SK-N-SH treated with all-trans-retinoic acid at 6 μM for 48 hours (cell line): ENCODE measurements around the gene PAX1.

ENCODE experiments used
- ATAC-seq: fragments of 200-7000 bp; cut with Tn5 transposase; 3 replicates; pipeline ENCODE4 v1.9.1; 2020; ENCODE audit warnings: mild to moderate bottlenecking, moderate library complexity
- ARNTL ChIP-seq: fragments of 450-650 bp; formaldehyde crosslinking; IDR thresholded peaks from 2 replicates; pipeline ENCODE4 v1.5.0; 2020; ENCODE audit warnings: low read depth, mild to moderate bottlenecking, moderate library complexity, borderline replicate concordance
- CSDC2 ChIP-seq: fragments of 250-450 bp; sonication (Bioruptor Pico); IDR thresholded peaks from 2 replicates; pipeline ENCODE4 v1.5.0; 2020; ENCODE audit warnings: mild to moderate bottlenecking, moderate library complexity
- ESRRG ChIP-seq: fragments of 250-450 bp; sonication (Bioruptor Pico); IDR thresholded peaks from 2 replicates; pipeline ENCODE4 v1.6.1; 2021; ENCODE audit warnings: mild to moderate bottlenecking
- GLIS3 ChIP-seq: fragments of 250-450 bp; sonication (Bioruptor Pico); IDR thresholded peaks from 2 replicates; pipeline ENCODE4 v1.5.0; 2020; ENCODE audit warnings: mild to moderate bottlenecking, moderate library complexity
- ISL1 ChIP-seq: fragments of 250-450 bp; sonication (Bioruptor Pico); IDR thresholded peaks from 2 replicates; pipeline ENCODE4 v2.1.2; 2022; ENCODE audit warnings: mild to moderate bottlenecking, moderate library complexity
- RARB ChIP-seq: fragments of 250-450 bp; sonication (Bioruptor Pico); IDR thresholded peaks from 2 replicates; pipeline ENCODE4 v1.8.0; 2021; ENCODE audit warnings: mild to moderate bottlenecking, moderate library complexity
- SNAI2 ChIP-seq: fragments of 250-450 bp; sonication (Bioruptor Pico); IDR thresholded peaks from 2 replicates; pipeline ENCODE4 v1.5.0; 2020; ENCODE audit warnings: mild to moderate bottlenecking, moderate library complexity
- TCF4 ChIP-seq: fragments of 250-450 bp; sonication (Bioruptor Pico); IDR thresholded peaks from 2 replicates; pipeline ENCODE4 v1.8.0; 2021; ENCODE audit warnings: mild to moderate bottlenecking, moderate library complexity, borderline replicate concordance
- TOX ChIP-seq: fragments of 250-450 bp; sonication (Bioruptor Pico); IDR thresholded peaks from 2 replicates; pipeline ENCODE4 v1.8.0; 2021; ENCODE audit warnings: mild to moderate bottlenecking, moderate library complexity, borderline replicate concordance
- ZFP3 ChIP-seq: fragments of 250-450 bp; sonication (Bioruptor Pico); IDR thresholded peaks from 2 replicates; pipeline ENCODE4 v1.5.0; 2020; ENCODE audit warnings: mild to moderate bottlenecking, moderate library complexity
- ZFP30 ChIP-seq: fragments of 450-650 bp; formaldehyde crosslinking; IDR thresholded peaks from 2 replicates; pipeline ENCODE4 v1.5.0; 2022; ENCODE audit warnings: mild to moderate bottlenecking, moderate library complexity
- ZNF565 ChIP-seq: fragments of 450-650 bp; formaldehyde crosslinking; conservative IDR thresholded peaks from 2 replicates; pipeline ENCODE4 v1.5.0; 2020; ENCODE audit warnings: low read depth, mild to moderate bottlenecking, moderate library complexity
- ZNF70 ChIP-seq: fragments of 450-650 bp; formaldehyde crosslinking; IDR thresholded peaks from 2 replicates; pipeline ENCODE4 v1.5.0; 2020; ENCODE audit warnings: mild to moderate bottlenecking, moderate library complexity
- ZNF8 ChIP-seq: fragments of 450-650 bp; formaldehyde crosslinking; IDR thresholded peaks from 2 replicates; pipeline ENCODE4 v1.5.0; 2020; ENCODE audit warnings: mild to moderate bottlenecking, moderate library complexity
- TF ChIP-seq, protein P1 (sequence below): fragments of 250-450 bp; sonication (Bioruptor Pico); IDR thresholded peaks from 2 replicates; pipeline ENCODE4 v1.5.0; 2020; ENCODE audit warnings: mild to moderate bottlenecking, moderate library complexity
- TF ChIP-seq, protein P2 (sequence below): fragments of 250-450 bp; sonication (Bioruptor Pico); IDR thresholded peaks from 2 replicates; pipeline ENCODE4 v1.5.1; 2021; ENCODE audit warnings: mild to moderate bottlenecking, moderate library complexity
- TF ChIP-seq, protein P3 (sequence below): fragments of 250-450 bp; sonication (Bioruptor Pico); IDR thresholded peaks from 2 replicates; pipeline ENCODE4 v1.8.0; 2020; ENCODE audit warnings: mild to moderate bottlenecking, moderate library complexity, borderline replicate concordance
- TF ChIP-seq, protein P4 (sequence below): fragments of 250-450 bp; sonication (Bioruptor Pico); IDR thresholded peaks from 2 replicates; pipeline ENCODE4 v1.8.0; 2021; ENCODE audit warnings: low read depth, mild to moderate bottlenecking, moderate library complexity, borderline replicate concordance
- TF ChIP-seq, protein P5 (sequence below): fragments of 250-450 bp; sonication (Bioruptor Pico); IDR thresholded peaks from 2 replicates; pipeline ENCODE4 v1.5.1; 2020; ENCODE audit warnings: low read depth, mild to moderate bottlenecking, moderate library complexity

Gene PAX1

DNA sequence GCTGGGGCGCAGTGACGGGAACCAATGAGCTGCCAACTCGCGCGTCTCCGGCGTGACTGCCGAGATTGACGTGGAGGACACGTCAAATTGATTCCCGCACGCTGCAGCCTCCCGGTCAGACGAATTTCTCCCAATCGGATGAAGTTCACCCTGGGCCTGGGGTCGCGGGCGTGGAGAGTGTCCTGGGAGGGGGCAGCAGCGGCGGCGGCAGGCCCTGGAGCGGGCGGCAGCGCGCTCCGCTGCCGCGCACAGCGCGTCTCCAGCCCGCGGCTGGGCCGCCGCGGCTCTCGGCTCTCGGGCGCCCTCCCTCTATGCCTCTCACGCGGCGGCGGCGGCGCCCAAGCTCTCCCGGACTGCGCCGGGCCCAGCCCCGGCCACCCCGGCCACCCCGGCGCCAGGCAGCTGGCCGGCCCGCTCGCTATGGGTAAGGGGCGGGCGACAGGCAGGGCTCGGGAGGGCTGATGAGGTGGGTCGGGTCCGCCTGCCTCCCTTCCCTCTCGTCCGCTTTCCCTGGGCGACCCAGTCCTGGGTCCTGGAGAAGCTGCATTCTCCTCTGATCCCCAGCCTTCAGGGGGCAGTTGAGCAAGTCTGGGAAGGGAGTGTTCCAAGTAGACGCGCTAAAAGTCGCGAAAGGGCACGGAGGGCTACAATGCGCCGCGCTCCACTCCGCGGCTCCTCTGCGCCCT is at the start of gene PAX1:
PAX1 (plus strand) TSS at position 90 of the 686 bp plus-strand sequence; CDS start at position 139, 49 bp downstream.
- TF ChIP-seq ISL1 (CRISPR knock-in tag) (no peak), SNAI2 (CRISPR knock-in tag) (no peak), CSDC2 (CRISPR knock-in tag) (no peak), RARB (no peak)
- TF ChIP-seq, protein P1, sequence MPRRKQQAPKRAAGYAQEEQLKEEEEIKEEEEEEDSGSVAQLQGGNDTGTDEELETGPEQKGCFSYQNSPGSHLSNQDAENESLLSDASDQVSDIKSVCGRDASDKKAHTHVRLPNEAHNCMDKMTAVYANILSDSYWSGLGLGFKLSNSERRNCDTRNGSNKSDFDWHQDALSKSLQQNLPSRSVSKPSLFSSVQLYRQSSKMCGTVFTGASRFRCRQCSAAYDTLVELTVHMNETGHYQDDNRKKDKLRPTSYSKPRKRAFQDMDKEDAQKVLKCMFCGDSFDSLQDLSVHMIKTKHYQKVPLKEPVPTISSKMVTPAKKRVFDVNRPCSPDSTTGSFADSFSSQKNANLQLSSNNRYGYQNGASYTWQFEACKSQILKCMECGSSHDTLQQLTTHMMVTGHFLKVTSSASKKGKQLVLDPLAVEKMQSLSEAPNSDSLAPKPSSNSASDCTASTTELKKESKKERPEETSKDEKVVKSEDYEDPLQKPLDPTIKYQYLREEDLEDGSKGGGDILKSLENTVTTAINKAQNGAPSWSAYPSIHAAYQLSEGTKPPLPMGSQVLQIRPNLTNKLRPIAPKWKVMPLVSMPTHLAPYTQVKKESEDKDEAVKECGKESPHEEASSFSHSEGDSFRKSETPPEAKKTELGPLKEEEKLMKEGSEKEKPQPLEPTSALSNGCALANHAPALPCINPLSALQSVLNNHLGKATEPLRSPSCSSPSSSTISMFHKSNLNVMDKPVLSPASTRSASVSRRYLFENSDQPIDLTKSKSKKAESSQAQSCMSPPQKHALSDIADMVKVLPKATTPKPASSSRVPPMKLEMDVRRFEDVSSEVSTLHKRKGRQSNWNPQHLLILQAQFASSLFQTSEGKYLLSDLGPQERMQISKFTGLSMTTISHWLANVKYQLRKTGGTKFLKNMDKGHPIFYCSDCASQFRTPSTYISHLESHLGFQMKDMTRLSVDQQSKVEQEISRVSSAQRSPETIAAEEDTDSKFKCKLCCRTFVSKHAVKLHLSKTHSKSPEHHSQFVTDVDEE (CRISPR knock-in tag), result no peak
- TF ChIP-seq, protein P2, sequence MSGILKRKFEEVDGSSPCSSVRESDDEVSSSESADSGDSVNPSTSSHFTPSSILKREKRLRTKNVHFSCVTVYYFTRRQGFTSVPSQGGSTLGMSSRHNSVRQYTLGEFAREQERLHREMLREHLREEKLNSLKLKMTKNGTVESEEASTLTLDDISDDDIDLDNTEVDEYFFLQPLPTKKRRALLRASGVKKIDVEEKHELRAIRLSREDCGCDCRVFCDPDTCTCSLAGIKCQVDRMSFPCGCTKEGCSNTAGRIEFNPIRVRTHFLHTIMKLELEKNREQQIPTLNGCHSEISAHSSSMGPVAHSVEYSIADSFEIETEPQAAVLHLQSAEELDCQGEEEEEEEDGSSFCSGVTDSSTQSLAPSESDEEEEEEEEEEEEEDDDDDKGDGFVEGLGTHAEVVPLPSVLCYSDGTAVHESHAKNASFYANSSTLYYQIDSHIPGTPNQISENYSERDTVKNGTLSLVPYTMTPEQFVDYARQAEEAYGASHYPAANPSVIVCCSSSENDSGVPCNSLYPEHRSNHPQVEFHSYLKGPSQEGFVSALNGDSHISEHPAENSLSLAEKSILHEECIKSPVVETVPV (CRISPR knock-in tag), result no peak
- TF ChIP-seq, protein P3, sequence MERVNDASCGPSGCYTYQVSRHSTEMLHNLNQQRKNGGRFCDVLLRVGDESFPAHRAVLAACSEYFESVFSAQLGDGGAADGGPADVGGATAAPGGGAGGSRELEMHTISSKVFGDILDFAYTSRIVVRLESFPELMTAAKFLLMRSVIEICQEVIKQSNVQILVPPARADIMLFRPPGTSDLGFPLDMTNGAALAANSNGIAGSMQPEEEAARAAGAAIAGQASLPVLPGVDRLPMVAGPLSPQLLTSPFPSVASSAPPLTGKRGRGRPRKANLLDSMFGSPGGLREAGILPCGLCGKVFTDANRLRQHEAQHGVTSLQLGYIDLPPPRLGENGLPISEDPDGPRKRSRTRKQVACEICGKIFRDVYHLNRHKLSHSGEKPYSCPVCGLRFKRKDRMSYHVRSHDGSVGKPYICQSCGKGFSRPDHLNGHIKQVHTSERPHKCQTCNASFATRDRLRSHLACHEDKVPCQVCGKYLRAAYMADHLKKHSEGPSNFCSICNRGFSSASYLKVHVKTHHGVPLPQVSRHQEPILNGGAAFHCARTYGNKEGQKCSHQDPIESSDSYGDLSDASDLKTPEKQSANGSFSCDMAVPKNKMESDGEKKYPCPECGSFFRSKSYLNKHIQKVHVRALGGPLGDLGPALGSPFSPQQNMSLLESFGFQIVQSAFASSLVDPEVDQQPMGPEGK (CRISPR knock-in tag), result no peak
- peak; percentile 37 for ATAC-seq

DNA sequence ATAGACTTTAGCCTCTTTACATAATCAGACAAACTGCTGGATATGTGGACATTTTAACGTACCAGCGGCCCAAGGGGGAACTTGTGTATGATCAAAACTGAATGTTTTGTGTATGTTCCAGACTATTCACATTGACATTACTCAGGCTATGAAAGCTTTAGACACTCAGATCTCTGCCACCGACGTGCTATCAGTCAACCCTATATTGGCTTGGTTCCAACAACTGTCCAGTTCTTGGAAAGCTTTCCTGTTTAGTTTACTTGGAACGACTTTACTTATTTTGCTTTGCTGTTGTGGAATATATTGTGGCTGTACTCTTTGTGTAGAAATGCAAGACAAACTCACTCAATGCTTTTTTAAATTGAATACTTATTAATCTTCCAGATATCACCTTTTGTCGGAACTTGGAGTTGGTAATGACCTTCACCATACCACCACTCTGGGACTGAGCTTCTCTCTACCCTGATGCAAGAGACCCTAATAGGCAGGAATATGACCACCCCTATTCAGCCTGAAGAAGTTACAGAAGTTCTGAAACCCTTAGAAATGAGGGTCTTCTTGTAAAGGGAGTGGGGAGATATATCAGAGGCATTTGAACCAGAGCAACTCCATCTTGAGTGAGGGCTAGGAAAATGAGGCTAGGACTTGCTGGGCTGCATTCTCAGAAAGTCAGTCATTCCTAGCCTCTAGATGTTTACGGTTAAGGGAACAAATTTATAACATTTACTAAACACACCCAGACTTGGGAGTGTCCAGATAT is 49.0 kb upstream of the PAX1 start:
- no peak for ATAC-seq
- no peak for TF ChIP-seq ISL1 (CRISPR knock-in tag)
- TF ChIP-seq, all 23 proteins: peak for 0

DNA sequence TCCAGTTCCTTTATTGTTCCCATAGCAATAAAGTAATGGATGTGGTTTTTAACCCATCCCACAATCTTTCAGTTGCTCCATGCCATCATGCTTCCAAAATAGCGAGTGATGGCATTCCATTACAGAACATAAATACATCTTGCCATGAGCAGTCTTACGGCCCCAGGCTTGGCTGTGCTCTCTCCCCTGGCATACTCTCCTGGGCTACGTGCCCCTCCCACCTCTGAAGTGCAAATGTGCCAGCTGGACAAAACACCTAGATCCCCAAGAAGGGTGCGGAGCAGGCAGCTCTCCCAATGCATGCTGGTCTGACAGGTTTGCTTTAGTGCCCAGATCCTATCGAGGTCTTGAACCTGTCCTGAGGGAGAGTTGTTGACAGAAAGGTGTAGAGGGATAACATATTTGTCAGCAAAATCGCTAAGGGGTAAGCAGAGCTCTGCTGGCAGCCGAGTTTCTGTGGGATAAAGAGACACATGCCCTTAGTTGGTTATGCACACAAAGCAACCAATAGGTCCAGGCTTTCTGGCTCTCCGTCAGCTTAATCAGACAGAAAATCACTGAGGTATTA is 43.9 kb upstream of the PAX1 start:
- ATAC-seq, result no peak
- no peak for TF ChIP-seq ZNF8 (CRISPR knock-in tag)

DNA sequence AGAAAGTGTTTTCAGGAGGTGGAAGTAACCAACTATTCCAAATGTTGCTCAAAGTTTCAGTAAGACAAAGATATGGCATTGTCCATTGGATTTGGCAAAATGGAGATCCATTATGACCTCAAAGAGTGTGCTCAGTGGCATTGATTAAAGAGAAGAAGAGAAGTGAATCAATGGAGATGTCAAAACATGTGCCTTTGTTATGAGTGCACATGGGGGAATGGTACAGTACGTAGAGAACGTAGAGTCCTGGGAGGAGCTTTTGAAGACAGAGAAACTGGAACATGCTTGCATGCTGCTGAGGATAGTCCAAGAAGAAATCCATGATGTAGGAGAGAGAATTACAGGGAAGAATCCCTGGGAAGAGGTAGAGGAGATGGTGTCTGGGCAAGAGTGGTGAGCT is 42.0 kb upstream of the PAX1 start:
- no peak for TF ChIP-seq TCF4 (CRISPR knock-in tag)
- ATAC-seq, result no peak

GRCh38 chr20:21665687-21666446 is 39.6 kb upstream of the PAX1 start:
- no peak for ATAC-seq
- TF ChIP-seq ZNF8 (CRISPR knock-in tag) (no peak), ZFP30 (CRISPR knock-in tag) (no peak), TOX (CRISPR knock-in tag) (no peak), GLIS3 (CRISPR knock-in tag) (no peak), ZNF565 (CRISPR knock-in tag) (no peak), ESRRG (CRISPR knock-in tag) (no peak), TCF4 (CRISPR knock-in tag) (no peak), CSDC2 (CRISPR knock-in tag) (no peak), ARNTL (CRISPR knock-in tag) (no peak), ZFP3 (no peak), SNAI2 (CRISPR knock-in tag) (no peak), ISL1 (CRISPR knock-in tag) (no peak), ZNF70 (CRISPR knock-in tag) (no peak)
- TF ChIP-seq, protein P4, sequence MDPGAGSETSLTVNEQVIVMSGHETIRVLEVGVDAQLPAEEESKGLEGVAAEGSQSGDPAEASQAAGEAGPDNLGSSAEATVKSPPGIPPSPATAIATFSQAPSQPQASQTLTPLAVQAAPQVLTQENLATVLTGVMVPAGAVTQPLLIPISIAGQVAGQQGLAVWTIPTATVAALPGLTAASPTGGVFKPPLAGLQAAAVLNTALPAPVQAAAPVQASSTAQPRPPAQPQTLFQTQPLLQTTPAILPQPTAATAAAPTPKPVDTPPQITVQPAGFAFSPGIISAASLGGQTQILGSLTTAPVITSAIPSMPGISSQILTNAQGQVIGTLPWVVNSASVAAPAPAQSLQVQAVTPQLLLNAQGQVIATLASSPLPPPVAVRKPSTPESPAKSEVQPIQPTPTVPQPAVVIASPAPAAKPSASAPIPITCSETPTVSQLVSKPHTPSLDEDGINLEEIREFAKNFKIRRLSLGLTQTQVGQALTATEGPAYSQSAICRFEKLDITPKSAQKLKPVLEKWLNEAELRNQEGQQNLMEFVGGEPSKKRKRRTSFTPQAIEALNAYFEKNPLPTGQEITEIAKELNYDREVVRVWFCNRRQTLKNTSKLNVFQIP (CRISPR knock-in tag), result no peak
- TF ChIP-seq, protein P5, sequence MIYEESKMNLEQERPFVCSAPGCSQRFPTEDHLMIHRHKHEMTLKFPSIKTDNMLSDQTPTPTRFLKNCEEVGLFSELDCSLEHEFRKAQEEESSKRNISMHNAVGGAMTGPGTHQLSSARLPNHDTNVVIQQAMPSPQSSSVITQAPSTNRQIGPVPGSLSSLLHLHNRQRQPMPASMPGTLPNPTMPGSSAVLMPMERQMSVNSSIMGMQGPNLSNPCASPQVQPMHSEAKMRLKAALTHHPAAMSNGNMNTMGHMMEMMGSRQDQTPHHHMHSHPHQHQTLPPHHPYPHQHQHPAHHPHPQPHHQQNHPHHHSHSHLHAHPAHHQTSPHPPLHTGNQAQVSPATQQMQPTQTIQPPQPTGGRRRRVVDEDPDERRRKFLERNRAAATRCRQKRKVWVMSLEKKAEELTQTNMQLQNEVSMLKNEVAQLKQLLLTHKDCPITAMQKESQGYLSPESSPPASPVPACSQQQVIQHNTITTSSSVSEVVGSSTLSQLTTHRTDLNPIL (CRISPR knock-in tag), result no peak
- TF ChIP-seq, protein P2 (CRISPR knock-in tag), result no peak
